Endothelial cell of umbilical vein (primary cell): ENCODE measurements around the gene ZFR2. TPM values are rescaled to one million over a fixed set of nuclear protein-coding genes. Genes with fewer than 3 reads are reported as not detected.

Experiments used
- BruUV-seq: library from RNA; stranded (reverse); fragments of 400-500 nt; replicated peaks from 2 replicates; lab custom pipeline; 2021; lab: Mats Ljungman, UMichigan
- CTCF ChIA-PET: fragments of 300-600, 350-600 bp; sonication (Branson Sonifier 250); formaldehyde crosslinking; loops from one replicate; lab custom pipeline; 2021; ENCODE audit warnings: antibody characterized with exemption, inconsistent platforms; lab: Charles Lee
- POLR2A ChIA-PET: fragments of 300-600, 350-600 bp; sonication (Branson Sonifier 250); formaldehyde crosslinking; loops from one replicate; lab custom pipeline; 2021; ENCODE audit warnings: antibody characterized with exemption, inconsistent platforms; lab: Charles Lee
- DNase-seq: peaks from one replicate; pipeline ENCODE4 v3.0.0-alpha.2; 2011; ENCODE audit warnings: low read depth, low spot score
- FAIRE-seq: peaks from 2 replicates; lab custom pipeline; 2011; peaks lifted over from hg19 to GRCh38; lab: Jason Lieb, UNC
- H2AFZ ChIP-seq: 2 replicates; pipeline ENCODE4 v1.6.0; 2012; ENCODE audit warnings: low read depth, low read length, control low read depth, inconsistent platforms
- H3K27ac ChIP-seq: 2 replicates; pipeline ENCODE4 v1.5.1; 2011; ENCODE audit warnings: low read depth, mild to moderate bottlenecking, control low read depth, low read length, moderate library complexity; ENCODE audit not compliant: insufficient read depth
- H3K27me3 ChIP-seq, 2 experiments: 2 replicates each; pipeline versions ENCODE4 v1.6.0 to v1.6.1; 2011; ENCODE audit warnings: low read length in 2 of 2, mixed read lengths in 1 of 2; ENCODE audit not compliant: control insufficient read depth in 2 of 2, insufficient read depth in 2 of 2
- H3K36me3 ChIP-seq, 2 experiments: 2 replicates in 1 of 2; 3 replicates in 1 of 2; pipeline ENCODE4 v1.5.1; 2011; ENCODE audit warnings: low read length in 2 of 2, mild to moderate bottlenecking in 1 of 2, moderate library complexity in 1 of 2; ENCODE audit not compliant: control insufficient read depth in 2 of 2, insufficient read depth in 2 of 2; ENCODE audit errors: extremely low read depth in 1 of 2
- H3K4me1 ChIP-seq: 3 replicates; pipeline ENCODE4 v1.5.1; 2011; ENCODE audit warnings: mild to moderate bottlenecking, low read length; ENCODE audit not compliant: control insufficient read depth, insufficient read depth; ENCODE audit errors: extremely low read depth
- H3K4me2 ChIP-seq: 2 replicates; pipeline ENCODE4 v1.6.1; 2011; ENCODE audit warnings: low read length, control low read depth, mixed read lengths; ENCODE audit not compliant: insufficient read depth
- H3K4me3 ChIP-seq, 3 experiments: fragments of 200-600 bp in 1 of 3; sonication (generic), shearing (Covaris generic) in 1 of 3; replicated peaks in 1 of 3; 2 replicates each; pipeline ENCODE4 v1.5.1; 2011 to 2016; ENCODE audit warnings: control low read depth in 3 of 3, low read length in 3 of 3, mild to moderate bottlenecking in 2 of 3, inconsistent platforms in 1 of 3, low read depth in 1 of 3, moderate library complexity in 1 of 3; ENCODE audit not compliant: insufficient read depth in 1 of 3
- H3K79me2 ChIP-seq: 2 replicates; pipeline ENCODE4 v1.6.0; 2012; ENCODE audit warnings: low read length, inconsistent platforms; ENCODE audit not compliant: control insufficient read depth, insufficient read depth
- H3K9ac ChIP-seq: replicated peaks from 2 replicates; pipeline ENCODE3; 2011; ENCODE audit warnings: low read length, control low read depth; ENCODE audit not compliant: insufficient read depth; ENCODE audit errors: extremely low read depth
- H3K9me1 ChIP-seq: replicated peaks from 3 replicates; pipeline ENCODE4 v1.6.0; 2011; ENCODE audit warnings: mild to moderate bottlenecking, low read length; ENCODE audit not compliant: control insufficient read depth, insufficient read depth; ENCODE audit errors: extremely low read depth
- H3K9me3 ChIP-seq: replicated peaks from 2 replicates; pipeline ENCODE4 v1.5.1; 2012; ENCODE audit warnings: low read length, inconsistent platforms; ENCODE audit not compliant: control insufficient read depth, insufficient read depth
- H4K20me1 ChIP-seq: replicated peaks from 2 replicates; pipeline ENCODE3; 2011; ENCODE audit warnings: mild to moderate bottlenecking, low read length; ENCODE audit not compliant: control insufficient read depth, insufficient read depth; ENCODE audit errors: extremely low read depth
- EZH2 ChIP-seq: IDR thresholded peaks from 2 replicates; pipeline ENCODE4 v1.6.1; 2012; ENCODE audit warnings: borderline replicate concordance, low read depth, mild to moderate bottlenecking, moderate library complexity, low read length, inconsistent platforms; ENCODE audit not compliant: severe bottlenecking
- FOS ChIP-seq: IDR thresholded peaks from 2 replicates; pipeline ENCODE4 v1.6.1; 2011; ENCODE audit warnings: mild to moderate bottlenecking, low read length, moderate library complexity, borderline replicate concordance; ENCODE audit not compliant: insufficient read depth
- JUN ChIP-seq: IDR thresholded peaks from 2 replicates; pipeline ENCODE4 v1.6.1; 2011; ENCODE audit warnings: borderline replicate concordance, low read depth; ENCODE audit not compliant: insufficient read length, insufficient read depth
- MYC ChIP-seq: IDR thresholded peaks from one replicate; pipeline ENCODE4 v1.6.1; 2011; ENCODE audit warnings: mild to moderate bottlenecking, low read depth, low read length
- dilution Hi-C: fragments of 300-500 bp; cut with MboI; formaldehyde crosslinking; loops from one replicate; pipeline ENCODE4 v1.15.0; 2019; ENCODE audit warnings: low sequenced_read_pairs; ENCODE audit not compliant: extremely low pct_ligation_motif_present
- intact Hi-C: fragments of 100-400 bp; cut with micrococcal nuclease; formaldehyde crosslinking; loops from one replicate; pipeline ENCODE4 v1.10.0; 2022
- polyA plus RNA-seq, 4 experiments: library from polyadenylated mRNA; depleted of rRNA in 3 of 4; stranded (reverse) in 3 of 4; unstranded in 1 of 4; fragments of >200 nt; gene quantifications; 2 replicates each; pipeline versions ENCODE4 v1.2.1 to v1.2.3, GENCODE V29; 2011 to 2012; ENCODE audit warnings: missing spikeins in 1 of 4
- total RNA-seq: library from RNA; stranded (reverse); gene quantifications from 2 replicates; pipeline ENCODE4 v1.2.3, GENCODE V29; 2021
- TF ChIP-seq, protein P1 (sequence below), 2 donors: IDR thresholded peaks; 1 replicate in 1 of 2; 2 replicates in 1 of 2; pipeline ENCODE4 v1.5.1; 2011; ENCODE audit warnings: low read length in 2 of 2, mild to moderate bottlenecking in 2 of 2, moderate library complexity in 2 of 2, control low read depth in 1 of 2, inconsistent platforms in 1 of 2, low read depth in 1 of 2; ENCODE audit not compliant: insufficient read depth in 1 of 2; ENCODE audit errors: extremely low read depth in 1 of 2
- TF ChIP-seq, protein P2 (sequence below): IDR thresholded peaks from 2 replicates; pipeline ENCODE4 v1.6.1; 2011; ENCODE audit not compliant: insufficient read depth, insufficient read length

Gene ZFR2
- total and polyA plus RNA-seq, 2 donors (not counting 3 experiments of a cell fraction or from before 2014, with no cell fraction given): not detected

DNA sequence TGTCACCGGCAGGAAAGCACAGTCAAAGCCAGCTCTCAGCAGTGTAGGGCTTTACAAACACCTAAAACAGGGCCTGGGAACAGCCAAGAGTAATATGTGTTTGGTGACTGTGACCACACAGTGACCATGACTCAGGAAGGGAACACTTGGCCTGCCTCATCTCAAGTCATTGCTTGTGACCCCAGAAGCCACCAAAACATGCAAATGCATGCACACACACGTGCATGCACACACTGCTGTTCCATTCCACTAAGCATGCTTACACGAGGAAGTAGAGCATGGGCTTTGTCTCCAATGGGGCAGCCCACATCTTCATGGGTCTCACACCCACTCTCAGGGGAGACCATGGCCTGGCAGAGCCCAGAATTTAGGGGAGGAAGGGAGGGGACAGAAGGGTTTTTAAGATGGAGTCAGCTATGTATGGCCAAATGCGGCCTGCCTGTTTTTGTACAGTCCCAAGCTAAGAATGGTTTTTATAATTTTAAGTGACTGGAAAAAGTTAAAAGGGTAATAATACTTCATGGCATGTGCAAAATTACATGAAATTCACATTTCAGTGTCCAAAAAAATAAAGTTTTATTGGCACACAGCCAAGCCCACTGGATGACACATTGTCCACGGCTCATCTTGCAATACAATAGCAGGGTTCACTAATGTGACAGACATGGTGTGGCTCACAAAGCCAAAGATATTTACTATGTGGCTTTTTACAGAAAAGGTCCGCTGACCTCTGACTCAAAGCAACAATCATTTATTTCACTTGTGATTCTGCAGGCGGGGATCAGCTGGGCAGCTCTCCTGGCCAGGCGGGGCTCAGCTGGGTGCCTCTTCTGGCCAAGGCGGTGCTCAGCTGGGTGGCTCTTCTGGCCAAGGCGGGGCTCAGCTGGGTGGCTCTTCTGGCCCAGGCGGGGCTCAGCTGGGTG is 17.3 kb downstream of the ZFR2 start:
- Histone ChIP-seq H3K27me3 (no peaks in the 10 kb centered on the region), H2AFZ (no peak overlapping the region), H3K4me1 (no peaks in the 10 kb centered on the region), H4K20me1 (no peaks in the 10 kb centered on the region), H3K9me3 (no peaks in the 10 kb centered on the region), H3K4me2 (no peak overlapping the region), H3K36me3 (no peaks in the 10 kb centered on the region), H3K27ac (no peak overlapping the region), H3K4me3 (no peak overlapping the region), H3K79me2 (no peaks in the 10 kb centered on the region), H3K9ac (no peak overlapping the region), H3K9me1 (no peaks in the 10 kb centered on the region)
- no peak for DNase-seq
- no TSS peak for BruUV-seq
- TF ChIP-seq, protein P1, sequence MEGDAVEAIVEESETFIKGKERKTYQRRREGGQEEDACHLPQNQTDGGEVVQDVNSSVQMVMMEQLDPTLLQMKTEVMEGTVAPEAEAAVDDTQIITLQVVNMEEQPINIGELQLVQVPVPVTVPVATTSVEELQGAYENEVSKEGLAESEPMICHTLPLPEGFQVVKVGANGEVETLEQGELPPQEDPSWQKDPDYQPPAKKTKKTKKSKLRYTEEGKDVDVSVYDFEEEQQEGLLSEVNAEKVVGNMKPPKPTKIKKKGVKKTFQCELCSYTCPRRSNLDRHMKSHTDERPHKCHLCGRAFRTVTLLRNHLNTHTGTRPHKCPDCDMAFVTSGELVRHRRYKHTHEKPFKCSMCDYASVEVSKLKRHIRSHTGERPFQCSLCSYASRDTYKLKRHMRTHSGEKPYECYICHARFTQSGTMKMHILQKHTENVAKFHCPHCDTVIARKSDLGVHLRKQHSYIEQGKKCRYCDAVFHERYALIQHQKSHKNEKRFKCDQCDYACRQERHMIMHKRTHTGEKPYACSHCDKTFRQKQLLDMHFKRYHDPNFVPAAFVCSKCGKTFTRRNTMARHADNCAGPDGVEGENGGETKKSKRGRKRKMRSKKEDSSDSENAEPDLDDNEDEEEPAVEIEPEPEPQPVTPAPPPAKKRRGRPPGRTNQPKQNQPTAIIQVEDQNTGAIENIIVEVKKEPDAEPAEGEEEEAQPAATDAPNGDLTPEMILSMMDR (IDR thresholded peaks at IDR 0.05; ENCODE audit: extremely low read depth in 1 of 2, insufficient read depth in 1 of 2, low read depth in 1 of 2, low read length in 2 of 2): no peak
- TF ChIP-seq JUN: no peak
- TF ChIP-seq EZH2: no peak
- TF ChIP-seq, protein P2, sequence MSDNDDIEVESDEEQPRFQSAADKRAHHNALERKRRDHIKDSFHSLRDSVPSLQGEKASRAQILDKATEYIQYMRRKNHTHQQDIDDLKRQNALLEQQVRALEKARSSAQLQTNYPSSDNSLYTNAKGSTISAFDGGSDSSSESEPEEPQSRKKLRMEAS: no peak
- no peak for TF ChIP-seq FOS
- no peak for TF ChIP-seq MYC
- intact Hi-C loops: loop anchor here (1.0 kb wide), 1 partner anchor 118 kb away; no protein-coding TSS in a partner anchor
- dilution Hi-C loops: no loop called here
- no peak for FAIRE-seq
- POLR2A ChIA-PET: no interaction called here
- CTCF ChIA-PET: interaction anchor here (1.1 to 4.0 kb wide), 3 partner anchors 12 to 289 kb away, joined by 3 to 21 read pairs (median 5); no protein-coding TSS in a partner anchor
